ENCODE data around the gene SKA3.
"Not testable (repeated sequence)": the region's sequence is repeated elsewhere in the genome, so short reads cannot be mapped to it uniquely, and the experiment has no call there.

The SKA3 gene

DNA sequence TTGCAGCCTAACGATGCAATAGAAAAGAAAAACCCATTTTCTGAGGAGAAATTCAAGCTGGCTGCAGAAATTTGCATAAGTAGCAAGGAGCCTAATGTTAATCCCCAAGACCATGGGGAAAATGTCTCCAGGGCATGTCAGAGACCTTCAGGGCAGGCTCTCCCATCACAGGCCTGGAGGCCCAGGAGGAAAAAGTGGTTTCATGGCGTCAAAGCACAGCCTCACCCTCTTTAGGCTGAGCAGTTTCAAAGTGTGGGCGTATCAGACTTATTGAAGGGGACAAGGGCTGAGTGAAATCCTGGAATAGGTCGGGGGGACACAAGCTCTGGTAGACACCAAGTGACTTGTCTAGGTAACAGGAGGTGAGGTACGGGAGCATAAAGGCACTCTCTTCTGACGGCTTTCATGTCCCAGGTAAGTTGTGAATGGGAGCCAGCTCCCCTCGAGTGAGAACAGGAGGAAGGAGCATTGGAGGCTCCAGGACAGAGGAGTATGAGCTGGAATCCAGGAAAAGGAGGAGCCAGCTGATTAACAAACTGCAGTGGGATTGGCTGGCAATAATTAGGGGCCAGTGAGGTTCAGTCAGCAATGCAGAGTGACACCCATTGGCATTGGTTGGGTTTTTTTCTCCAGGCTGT lies 35.9 kb upstream of the SKA3 start:
- no peaks in the 10 kb centered on the region for H3K4me1 ChIP-seq (ENCODE audit: low read length)

DNA sequence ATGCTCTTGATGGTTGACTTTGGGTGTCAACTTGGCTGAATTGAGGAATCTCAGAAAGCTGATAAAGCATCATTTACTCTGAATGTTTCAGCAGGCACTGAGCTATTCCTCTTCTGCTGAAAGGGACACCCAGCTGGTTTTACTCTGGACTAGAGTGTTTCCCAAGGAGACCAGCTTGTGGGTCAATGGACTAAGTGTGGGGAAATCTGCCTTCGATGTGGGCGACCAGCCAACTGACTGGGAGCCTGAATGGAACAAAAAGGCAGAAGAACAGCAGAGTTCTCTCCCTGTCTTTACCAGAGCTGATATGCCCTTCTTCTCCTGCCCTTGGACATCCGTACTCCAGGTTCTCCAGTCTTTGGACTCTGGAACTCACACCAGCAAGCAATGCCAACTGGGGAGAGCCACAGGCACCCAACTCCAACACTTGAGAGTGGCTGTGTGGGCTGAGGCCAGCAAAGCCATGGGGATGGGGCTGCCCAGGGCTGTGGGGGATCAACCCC lies 32.4 kb upstream of the SKA3 start:
- Histone ChIP-seq H4K20me1 (ENCODE audit: insufficient read depth, low read length) (no peaks in the 10 kb centered on the region), H3K4me2 (ENCODE audit: low read depth, low read length) (no peak overlapping the region), H3K4me1 (ENCODE audit: low read length) (peaks cover 2% of the 10 kb centered on the region; the same call in 1 of the 2 replicates), H3F3A (ENCODE audit: insufficient read depth, low read length) (no peaks in the 10 kb centered on the region), H3K36me3 (replicated peaks; ENCODE audit: insufficient read depth, low read length) (no peaks in the 10 kb centered on the region), H3K4me3 (ENCODE audit: low read length) (no peak overlapping the region), H3K27me3 (replicated peaks; ENCODE audit: insufficient read depth, low read length) (no peaks in the 10 kb centered on the region), H3K79me2 (ENCODE audit: low read length) (no peaks in the 10 kb centered on the region), H3K9ac (ENCODE audit: low read length) (no peak overlapping the region), H3K9me3 (replicated peaks; ENCODE audit: insufficient read depth, low read length) (no peaks in the 10 kb centered on the region), H3K9me2 (replicated peaks; ENCODE audit: insufficient read depth, low read length) (no peaks in the 10 kb centered on the region), H3K27ac (ENCODE audit: low read length) (no peak overlapping the region), H2AFZ (ENCODE audit: low read length) (no peak overlapping the region)
- DNase-seq = no peak
- TF ChIP-seq, protein P1, sequence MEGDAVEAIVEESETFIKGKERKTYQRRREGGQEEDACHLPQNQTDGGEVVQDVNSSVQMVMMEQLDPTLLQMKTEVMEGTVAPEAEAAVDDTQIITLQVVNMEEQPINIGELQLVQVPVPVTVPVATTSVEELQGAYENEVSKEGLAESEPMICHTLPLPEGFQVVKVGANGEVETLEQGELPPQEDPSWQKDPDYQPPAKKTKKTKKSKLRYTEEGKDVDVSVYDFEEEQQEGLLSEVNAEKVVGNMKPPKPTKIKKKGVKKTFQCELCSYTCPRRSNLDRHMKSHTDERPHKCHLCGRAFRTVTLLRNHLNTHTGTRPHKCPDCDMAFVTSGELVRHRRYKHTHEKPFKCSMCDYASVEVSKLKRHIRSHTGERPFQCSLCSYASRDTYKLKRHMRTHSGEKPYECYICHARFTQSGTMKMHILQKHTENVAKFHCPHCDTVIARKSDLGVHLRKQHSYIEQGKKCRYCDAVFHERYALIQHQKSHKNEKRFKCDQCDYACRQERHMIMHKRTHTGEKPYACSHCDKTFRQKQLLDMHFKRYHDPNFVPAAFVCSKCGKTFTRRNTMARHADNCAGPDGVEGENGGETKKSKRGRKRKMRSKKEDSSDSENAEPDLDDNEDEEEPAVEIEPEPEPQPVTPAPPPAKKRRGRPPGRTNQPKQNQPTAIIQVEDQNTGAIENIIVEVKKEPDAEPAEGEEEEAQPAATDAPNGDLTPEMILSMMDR (IDR thresholded peaks at IDR 0.05; ENCODE audit: low read length) = no peak
- TF ChIP-seq EZH2 (optimal IDR thresholded peaks at IDR 0.05; ENCODE audit: low read depth, low read length) = no peak
- no peak for TF ChIP-seq EZH2phosphoT487 (IDR thresholded peaks at IDR 0.05; ENCODE audit: low read length)

More for the DNA sequence above, 35.9 kb upstream of the SKA3 start:
- Histone ChIP-seq H3F3A (ENCODE audit: insufficient read depth, low read length) (no peaks in the 10 kb centered on the region), H3K27me3 (replicated peaks; ENCODE audit: insufficient read depth, low read length) (no peaks in the 10 kb centered on the region), H3K9me3 (replicated peaks; ENCODE audit: insufficient read depth, low read length) (no peaks in the 10 kb centered on the region), H3K9me2 (replicated peaks; ENCODE audit: insufficient read depth, low read length) (no peaks in the 10 kb centered on the region), H3K4me2 (ENCODE audit: low read depth, low read length) (no peak overlapping the region), H2AFZ (ENCODE audit: low read length) (no peak overlapping the region), H3K79me2 (ENCODE audit: low read length) (no peaks in the 10 kb centered on the region), H3K9ac (ENCODE audit: low read length) (no peak overlapping the region), H3K36me3 (replicated peaks; ENCODE audit: insufficient read depth, low read length) (no peaks in the 10 kb centered on the region), H3K4me3 (ENCODE audit: low read length) (no peak overlapping the region), H3K27ac (ENCODE audit: low read length) (no peak overlapping the region), H4K20me1 (ENCODE audit: insufficient read depth, low read length) (no peaks in the 10 kb centered on the region)
- DNase-seq = no peak
- no peak for TF ChIP-seq EZH2 (optimal IDR thresholded peaks at IDR 0.05; ENCODE audit: low read depth, low read length)
- TF ChIP-seq, protein P1 (IDR thresholded peaks at IDR 0.05; ENCODE audit: low read length) = no peak
- no peak for TF ChIP-seq EZH2phosphoT487 (IDR thresholded peaks at IDR 0.05; ENCODE audit: low read length)

GRCh38 chr13:21202767-21203531 lies 26.6 kb upstream of the SKA3 start:
- DNase-seq = peak; percentile 44
- H3K79me2 ChIP-seq (ENCODE audit: low read length) = no peaks in the 10 kb centered on the region
- H3K9me2 ChIP-seq (replicated peaks; ENCODE audit: insufficient read depth, low read length) = no peaks in the 10 kb centered on the region
- H3K36me3 ChIP-seq (replicated peaks; ENCODE audit: insufficient read depth, low read length) = no peaks in the 10 kb centered on the region
- peak overlapping the region; percentile 44; the same call in 1 of the 2 replicates for H3K27ac ChIP-seq (ENCODE audit: low read length)
- H3K4me2 ChIP-seq (ENCODE audit: low read depth, low read length) = peak overlapping the region; percentile 13; the same call in 1 of the 2 replicates
- H3K27me3 ChIP-seq (replicated peaks; ENCODE audit: insufficient read depth, low read length) = no peaks in the 10 kb centered on the region
- no peaks in the 10 kb centered on the region for H3K9me3 ChIP-seq (replicated peaks; ENCODE audit: insufficient read depth, low read length)
- no peaks in the 10 kb centered on the region for H3F3A ChIP-seq (ENCODE audit: insufficient read depth, low read length)
- H3K4me3 ChIP-seq (ENCODE audit: low read length) = no peak overlapping the region
- peaks cover 12% of the 10 kb centered on the region for H3K4me1 ChIP-seq (ENCODE audit: low read length)
- TF ChIP-seq, protein P1 (IDR thresholded peaks at IDR 0.05; ENCODE audit: low read length) = no peak
- TF ChIP-seq EZH2phosphoT487 (IDR thresholded peaks at IDR 0.05; ENCODE audit: low read length) (no peak), EZH2 (optimal IDR thresholded peaks at IDR 0.05; ENCODE audit: low read depth, low read length) (no peak)
- H2AFZ ChIP-seq (ENCODE audit: low read length) = no peak overlapping the region
- H4K20me1 ChIP-seq (ENCODE audit: insufficient read depth, low read length) = no peaks in the 10 kb centered on the region
- H3K9ac ChIP-seq (ENCODE audit: low read length) = no peak overlapping the region

- not testable (repeated sequence) for H3K4me2 ChIP-seq (ENCODE audit: low read depth, low read length); H3K27me3 ChIP-seq (replicated peaks; ENCODE audit: insufficient read depth, low read length); H3K4me3 ChIP-seq (ENCODE audit: low read length); H3K9ac ChIP-seq (ENCODE audit: low read length); H3K79me2 ChIP-seq (ENCODE audit: low read length); H4K20me1 ChIP-seq (ENCODE audit: insufficient read depth, low read length); H3K27ac ChIP-seq (ENCODE audit: low read length); H3K9me3 ChIP-seq (replicated peaks; ENCODE audit: insufficient read depth, low read length); H3F3A ChIP-seq (ENCODE audit: insufficient read depth, low read length); DNase-seq; H3K9me2 ChIP-seq (replicated peaks; ENCODE audit: insufficient read depth, low read length); H2AFZ ChIP-seq (ENCODE audit: low read length); H3K36me3 ChIP-seq (replicated peaks; ENCODE audit: insufficient read depth, low read length)
- peaks cover 12% of the 10 kb centered on the region for H3K4me1 ChIP-seq (ENCODE audit: low read length)
These were observed 25.3 kb upstream of the SKA3 start for GRCh38 chr13:21201456-21202190.

DNA sequence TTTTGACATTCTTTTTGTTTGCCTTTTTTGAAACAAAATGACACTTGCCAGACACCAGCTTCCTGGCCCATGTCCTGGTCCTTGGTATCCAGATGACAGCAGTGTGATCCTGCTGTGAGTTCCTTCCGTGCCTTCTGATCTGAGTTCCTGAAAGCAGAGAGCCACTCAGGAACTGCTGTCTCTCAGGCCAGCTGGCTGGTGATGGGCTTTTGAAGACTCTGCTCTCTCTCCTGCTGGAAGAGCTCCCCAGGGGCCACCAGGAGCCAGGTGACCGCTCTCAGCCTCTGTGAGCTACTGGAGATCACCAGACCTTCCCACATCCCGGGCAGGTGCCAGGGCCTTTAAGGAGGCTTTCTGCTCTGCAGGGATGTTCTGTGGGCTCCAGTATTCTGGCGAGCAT lies 22.0 kb upstream of the SKA3 start:
- not testable (repeated sequence) for H3K79me2 ChIP-seq (ENCODE audit: low read length); H3K4me1 ChIP-seq (ENCODE audit: low read length); H2AFZ ChIP-seq (ENCODE audit: low read length); H3K9ac ChIP-seq (ENCODE audit: low read length); H3K9me3 ChIP-seq (replicated peaks; ENCODE audit: insufficient read depth, low read length); H3K4me3 ChIP-seq (ENCODE audit: low read length); DNase-seq; H4K20me1 ChIP-seq (ENCODE audit: insufficient read depth, low read length); H3K4me2 ChIP-seq (ENCODE audit: low read depth, low read length); H3K9me2 ChIP-seq (replicated peaks; ENCODE audit: insufficient read depth, low read length); H3K36me3 ChIP-seq (replicated peaks; ENCODE audit: insufficient read depth, low read length); H3K27me3 ChIP-seq (replicated peaks; ENCODE audit: insufficient read depth, low read length); H3F3A ChIP-seq (ENCODE audit: insufficient read depth, low read length); H3K27ac ChIP-seq (ENCODE audit: low read length)
